Neuronal stem cell (in vitro differentiated cells): ENCODE measurements around the gene GCSH.
A peak's percentile ranks its signal among the peaks of the same experiment; 100 is the strongest.

Source experiments
- DNase-seq: peaks from one replicate; pipeline ENCODE4 v3.0.0-alpha.2; 2013; ENCODE audit warnings: low spot score
- H2AFZ ChIP-seq: one replicate; pipeline ENCODE4 v1.6.1; 2013; ENCODE audit warnings: mild to moderate bottlenecking, low read length, inconsistent platforms
- H2AK5ac ChIP-seq: 2 replicates; pipeline ENCODE4 v1.6.1; 2013; ENCODE audit warnings: low read depth, mild to moderate bottlenecking, inconsistent platforms, low read length, moderate library complexity, mixed read lengths
- H2BK120ac ChIP-seq: 2 replicates; pipeline ENCODE4 v1.6.1; 2013; ENCODE audit warnings: low read depth, mild to moderate bottlenecking, inconsistent platforms, low read length, moderate library complexity, mixed read lengths
- H2BK12ac ChIP-seq: one replicate; pipeline ENCODE4 v1.6.1; 2013; ENCODE audit warnings: low read length, inconsistent platforms
- H2BK15ac ChIP-seq: 2 replicates; pipeline ENCODE4 v1.6.1; 2013; ENCODE audit warnings: mild to moderate bottlenecking, low read length, inconsistent platforms, mixed read lengths
- H2BK5ac ChIP-seq: one replicate; pipeline ENCODE4 v1.6.1; 2013; ENCODE audit warnings: inconsistent platforms, mild to moderate bottlenecking, low read length, moderate library complexity
- H3K14ac ChIP-seq: one replicate; pipeline ENCODE4 v1.6.1; 2013; ENCODE audit warnings: low read length, inconsistent platforms
- H3K18ac ChIP-seq: 2 replicates; pipeline ENCODE4 v1.6.1; 2013; ENCODE audit warnings: low read length, inconsistent platforms
- H3K23ac ChIP-seq: 2 replicates; pipeline ENCODE4 v1.6.1; 2013; ENCODE audit warnings: low read depth, mild to moderate bottlenecking, mixed read lengths, low read length, inconsistent platforms; ENCODE audit not compliant: poor library complexity
- H3K27ac ChIP-seq: replicated peaks from 3 replicates; pipeline ENCODE4 v1.5.1; 2013; ENCODE audit warnings: low read length, inconsistent platforms
- H3K27me3 ChIP-seq, 3 experiments: 2 replicates each; pipeline ENCODE4 v1.6.1; 2013; ENCODE audit warnings: low read length in 3 of 3, mild to moderate bottlenecking in 2 of 3, inconsistent platforms in 1 of 3, low read depth in 1 of 3, mixed read lengths in 1 of 3, moderate library complexity in 1 of 3; ENCODE audit not compliant: control insufficient read depth in 3 of 3, insufficient read depth in 3 of 3
- H3K36me3 ChIP-seq, 2 donors: replicated peaks in 1 of 2; 2 replicates each; pipeline ENCODE4 v1.6.1; 2013; ENCODE audit warnings: low read length in 2 of 2; ENCODE audit not compliant: control insufficient read depth in 2 of 2, insufficient read depth in 2 of 2
- H3K4ac ChIP-seq: 2 replicates; pipeline ENCODE4 v1.6.1; 2013; ENCODE audit warnings: inconsistent platforms, mild to moderate bottlenecking, low read length, moderate library complexity
- H3K4me1 ChIP-seq, 2 donors: 1 replicate in 1 of 2; 2 replicates in 1 of 2; pipeline ENCODE4 v1.6.1; 2013; ENCODE audit warnings: low read length in 2 of 2, low read depth in 1 of 2; ENCODE audit not compliant: control insufficient read depth in 2 of 2, insufficient read depth in 1 of 2
- H3K4me2 ChIP-seq: one replicate; pipeline ENCODE4 v1.6.1; 2013; ENCODE audit warnings: mild to moderate bottlenecking, low read length, inconsistent platforms; ENCODE audit not compliant: insufficient read depth, poor library complexity, severe bottlenecking
- H3K4me3 ChIP-seq, 2 donors: 2 replicates each; pipeline ENCODE4 v1.5.1; 2013; ENCODE audit warnings: low read length in 2 of 2, mild to moderate bottlenecking in 2 of 2, inconsistent platforms in 1 of 2, moderate library complexity in 1 of 2
- H3K79me1 ChIP-seq: one replicate; pipeline ENCODE4 v1.6.1; 2013; ENCODE audit warnings: low read depth, mild to moderate bottlenecking, inconsistent platforms, low read length, moderate library complexity
- H3K9ac ChIP-seq: one replicate; pipeline ENCODE4 v1.6.1; 2013; ENCODE audit warnings: mild to moderate bottlenecking, low read depth, low read length, inconsistent platforms; ENCODE audit not compliant: poor library complexity
- H3K9me3 ChIP-seq, 2 donors: replicated peaks in 1 of 2; 2 replicates each; pipeline versions ENCODE3 to v1.6.1; 2013; ENCODE audit warnings: low read length in 2 of 2, mild to moderate bottlenecking in 2 of 2, inconsistent platforms in 1 of 2, low read depth in 1 of 2, mixed read lengths in 1 of 2, moderate library complexity in 1 of 2; ENCODE audit not compliant: control insufficient read depth in 2 of 2, insufficient read depth in 1 of 2
- H4K8ac ChIP-seq: one replicate; pipeline ENCODE4 v1.6.1; 2013; ENCODE audit warnings: low read depth, mild to moderate bottlenecking, inconsistent platforms, low read length, moderate library complexity
- H4K91ac ChIP-seq: one replicate; pipeline ENCODE4 v1.6.1; 2013; ENCODE audit warnings: low read length, low read depth, mild to moderate bottlenecking, inconsistent platforms; ENCODE audit not compliant: poor library complexity
- WGBS, 2 donors: extraction: QIAGEN DNeasy Blood & Tissue Kit; methylation state at CpG; one replicate each; pipeline ENCODE4 v1.1.7; 2013; ENCODE audit warnings: missing lambda C conversion rate in 2 of 2, mixed read lengths in 1 of 2; ENCODE audit not compliant: insufficient read length in 2 of 2, insufficient replicate concordance in 1 of 2; ENCODE audit errors: extremely low coverage in 2 of 2; 5-methylcytosine and 5-hydroxymethylcytosine counted together

Gene GCSH

DNA sequence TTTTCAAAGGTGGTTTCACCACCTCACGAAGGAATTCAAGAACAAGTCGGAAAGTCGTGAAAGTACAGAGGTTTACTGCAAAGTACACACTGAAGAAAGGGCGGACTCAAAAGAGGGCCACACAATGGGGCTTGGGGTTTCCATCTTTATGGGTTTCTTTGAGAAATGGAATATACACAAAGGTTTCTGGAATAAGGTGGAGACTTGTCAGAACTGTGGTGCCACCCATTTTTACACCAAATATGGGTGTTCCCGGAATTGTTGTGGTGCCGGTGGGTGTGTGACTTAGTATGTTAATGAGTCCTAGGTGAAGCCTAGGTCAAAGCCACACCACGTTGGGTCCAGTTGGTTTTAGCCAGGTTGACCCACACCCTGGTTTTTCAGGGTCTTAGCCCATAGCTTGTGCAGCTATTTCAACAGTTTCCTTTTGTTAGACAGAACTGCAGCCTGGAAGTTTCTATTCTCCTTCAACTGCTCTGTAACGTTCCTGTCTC lies 567 bp upstream of the GCSH start:
- H3K9ac ChIP-seq: no peak overlapping the region
- no CpG with 5 or more reads among the region's 8 CpGs for WGBS, 2 donors
- H3K27ac ChIP-seq: no peak overlapping the region
- H2BK15ac ChIP-seq: no peak overlapping the region
- H2BK12ac ChIP-seq: no peak overlapping the region
- no peak overlapping the region for H3K14ac ChIP-seq
- no peak overlapping the region for H3K23ac ChIP-seq
- no peak overlapping the region for H2BK120ac ChIP-seq
- H3K4me3 ChIP-seq: peak overlapping the region in 1 of 2 donors; percentile 23
- no peak overlapping the region for H3K18ac ChIP-seq
- H3K4ac ChIP-seq: no peak overlapping the region
- H3K27me3 ChIP-seq: no peaks in the 10 kb centered on the region
- peaks cover 1 to 3% of the 10 kb centered on the region in 2 donors for H3K4me1 ChIP-seq
- H4K91ac ChIP-seq: no peak overlapping the region
- H3K36me3 ChIP-seq: peaks cover 0 to 27% of the 10 kb centered on the region in 2 donors
- peak overlapping the region; percentile 76 for H2AFZ ChIP-seq
- no peak overlapping the region for H3K4me2 ChIP-seq
- no peak for DNase-seq
- H2AK5ac ChIP-seq: no peak overlapping the region
- no peak overlapping the region for H2BK5ac ChIP-seq
- peaks cover 2% of the 10 kb centered on the region for H3K79me1 ChIP-seq
- H3K9me3 ChIP-seq: no peaks in the 10 kb centered on the region
- H4K8ac ChIP-seq: no peak overlapping the region

DNA sequence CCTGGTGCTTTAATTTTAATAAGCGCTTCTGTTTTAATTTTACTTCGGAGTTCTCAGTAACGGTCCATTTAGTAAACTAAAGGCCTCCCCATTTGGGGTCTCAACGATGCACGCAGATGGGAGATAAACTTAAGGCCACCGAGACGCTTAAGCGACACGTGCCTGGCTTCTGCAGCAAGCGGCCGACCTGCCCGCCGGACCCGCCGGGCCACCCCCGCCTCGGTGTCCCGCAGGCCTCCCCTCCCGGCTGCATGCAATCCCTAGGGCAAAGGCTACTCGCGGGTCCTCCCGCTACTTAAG lies 592 bp downstream of the GCSH start:
- Histone ChIP-seq H3K4me1 (peaks cover 1 to 3% of the 10 kb centered on the region in 2 donors), H4K91ac (no peak overlapping the region), H3K27ac (peak overlapping the region; percentile 79), H3K18ac (peak overlapping the region; percentile 95), H3K4me3 (peak overlapping the region; percentile 90 to 95), H2BK5ac (peak overlapping the region; percentile 98), H2AK5ac (no peak overlapping the region), H2BK12ac (no peak overlapping the region), H3K79me1 (peaks cover 2% of the 10 kb centered on the region), H3K36me3 (peaks cover 0 to 38% of the 10 kb centered on the region in 2 donors), H3K4ac (no peak overlapping the region), H2BK120ac (peak overlapping the region; percentile 72), H3K27me3 (no peaks in the 10 kb centered on the region), H4K8ac (no peak overlapping the region), H3K4me2 (peak overlapping the region; percentile 56), H2AFZ (peak overlapping the region; percentile 97), H3K9ac (peak overlapping the region; percentile 94), H3K23ac (peak overlapping the region; percentile 85), H2BK15ac (peak overlapping the region; percentile 81), H3K14ac (no peak overlapping the region), H3K9me3 (no peaks in the 10 kb centered on the region)
- no peak for DNase-seq
- WGBS, 2 donors: no CpG with 5 or more reads among the region's 22 CpGs

DNA sequence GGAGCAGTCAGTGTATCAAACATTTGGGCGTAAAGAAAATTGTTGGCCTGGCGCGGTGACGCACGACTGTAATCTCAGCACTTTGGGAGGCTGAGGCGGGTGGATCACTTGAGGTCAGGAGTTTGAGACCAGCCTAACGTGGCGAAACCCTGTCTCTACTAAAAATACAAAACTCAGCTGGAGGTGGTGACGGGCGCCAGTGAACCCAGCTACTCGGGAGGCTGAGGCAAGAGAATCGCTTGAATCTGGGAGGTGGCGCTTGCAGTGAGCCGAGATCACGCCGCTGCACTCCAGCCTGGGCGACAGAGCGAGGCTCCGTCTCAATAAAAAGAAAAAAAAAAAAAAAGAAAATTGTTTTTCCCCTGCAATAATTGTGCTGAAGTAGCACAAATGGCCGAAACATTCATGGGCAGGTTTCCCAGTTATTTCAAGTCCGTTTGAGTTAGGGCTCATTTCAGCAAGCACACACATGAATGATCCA lies 1.4 kb downstream of the GCSH start:
- Histone ChIP-seq H3K9ac (no peak overlapping the region), H3K4ac (no peak overlapping the region), H3K4me3 (peak overlapping the region in 1 of 2 donors; percentile 95), H3K27ac (no peak overlapping the region), H3K18ac (no peak overlapping the region), H2AFZ (no peak overlapping the region), H2BK15ac (no peak overlapping the region), H2BK120ac (no peak overlapping the region), H4K8ac (no peak overlapping the region), H3K9me3 (no peaks in the 10 kb centered on the region), H2BK5ac (no peak overlapping the region), H2AK5ac (no peak overlapping the region), H3K79me1 (peaks cover 2% of the 10 kb centered on the region), H3K36me3 (peaks cover 0 to 46% of the 10 kb centered on the region in 2 donors), H3K27me3 (no peaks in the 10 kb centered on the region), H4K91ac (no peak overlapping the region), H3K4me2 (no peak overlapping the region), H3K4me1 (peaks cover 1 to 3% of the 10 kb centered on the region in 2 donors), H3K23ac (no peak overlapping the region), H2BK12ac (no peak overlapping the region), H3K14ac (no peak overlapping the region)
- DNase-seq: no peak
- no CpG with 5 or more reads among the region's 21 CpGs for WGBS, 2 donors

DNA sequence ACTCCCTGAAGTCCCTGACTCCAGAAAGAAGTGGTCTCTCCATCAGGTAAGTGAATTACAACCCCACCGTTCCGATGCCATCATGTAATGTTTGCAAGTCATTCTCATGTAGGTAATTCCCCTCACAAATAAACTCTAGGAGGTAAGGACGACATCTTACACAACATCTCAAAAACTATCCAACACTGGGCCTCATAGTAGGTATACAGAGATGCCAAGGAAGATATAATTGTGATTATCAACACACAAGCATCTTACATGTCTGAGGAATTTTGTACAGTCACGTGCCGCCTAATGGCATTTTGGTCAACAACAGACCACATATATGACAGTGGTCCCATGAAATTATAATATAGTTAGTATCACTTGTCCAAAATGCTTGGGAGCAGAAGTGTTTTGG lies 7.4 kb downstream of the GCSH start:
- Histone ChIP-seq H3K79me1 (peaks cover 3% of the 10 kb centered on the region), H4K8ac (no peak overlapping the region), H3K36me3 (peaks cover 7 to 88% of the 10 kb centered on the region in 2 donors), H3K27ac (no peak overlapping the region), H2AK5ac (no peak overlapping the region), H2BK120ac (no peak overlapping the region), H3K23ac (no peak overlapping the region), H3K4me1 (no peaks in the 10 kb centered on the region), H3K27me3 (no peaks in the 10 kb centered on the region), H3K9me3 (no peaks in the 10 kb centered on the region), H2BK5ac (no peak overlapping the region), H3K14ac (no peak overlapping the region), H2BK12ac (no peak overlapping the region), H4K91ac (no peak overlapping the region), H2BK15ac (no peak overlapping the region), H3K9ac (no peak overlapping the region), H2AFZ (no peak overlapping the region), H3K18ac (no peak overlapping the region), H3K4me2 (no peak overlapping the region), H3K4ac (no peak overlapping the region), H3K4me3 (no peak overlapping the region)
- DNase-seq: no peak
- no CpG with 5 or more reads among the region's 5 CpGs for WGBS, 2 donors
